ENCODE results near the gene NUP43.

The NUP43 gene, protein sequence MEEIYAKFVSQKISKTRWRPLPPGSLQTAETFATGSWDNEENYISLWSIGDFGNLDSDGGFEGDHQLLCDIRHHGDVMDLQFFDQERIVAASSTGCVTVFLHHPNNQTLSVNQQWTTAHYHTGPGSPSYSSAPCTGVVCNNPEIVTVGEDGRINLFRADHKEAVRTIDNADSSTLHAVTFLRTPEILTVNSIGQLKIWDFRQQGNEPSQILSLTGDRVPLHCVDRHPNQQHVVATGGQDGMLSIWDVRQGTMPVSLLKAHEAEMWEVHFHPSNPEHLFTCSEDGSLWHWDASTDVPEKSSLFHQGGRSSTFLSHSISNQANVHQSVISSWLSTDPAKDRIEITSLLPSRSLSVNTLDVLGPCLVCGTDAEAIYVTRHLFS

DNA sequence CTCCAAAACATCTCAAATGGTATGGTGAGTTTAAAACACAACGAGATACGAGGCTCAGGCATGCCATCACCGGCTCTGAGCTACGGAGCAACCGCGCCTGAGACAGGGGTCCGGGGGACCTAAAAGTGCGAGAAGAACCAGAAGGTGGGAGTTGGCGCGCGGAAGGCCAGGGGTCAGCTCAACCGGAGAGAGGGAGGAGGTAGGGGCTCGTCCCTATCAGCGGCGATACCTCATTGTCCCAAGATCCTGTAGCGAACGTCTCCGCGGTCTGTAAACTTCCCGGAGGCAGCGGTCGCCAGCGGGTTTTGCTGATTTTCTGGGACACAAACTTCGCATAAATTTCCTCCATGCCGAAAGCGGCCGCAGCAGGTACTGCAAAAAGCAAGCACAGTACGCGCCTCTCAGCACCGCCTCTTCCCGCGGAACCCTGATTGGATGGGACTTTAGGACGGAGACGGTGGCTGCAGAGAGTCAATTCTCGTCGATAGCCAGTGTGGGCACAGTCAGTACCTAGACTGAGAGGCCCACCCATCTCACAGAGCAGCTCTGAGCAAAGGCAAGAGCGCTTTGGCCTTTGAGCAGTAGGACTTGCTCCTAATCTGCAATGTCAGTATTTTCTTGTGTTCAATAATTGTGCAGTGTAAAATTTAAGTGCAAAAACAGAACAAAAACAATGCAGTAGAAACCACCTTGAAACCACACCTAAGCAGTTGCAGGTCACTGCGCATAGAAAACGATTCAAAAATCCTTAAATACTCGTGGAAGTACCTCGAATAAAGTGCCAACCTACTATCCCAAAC lies at the start of gene NUP43:
Gene NUP43, minus strand, starts transcription at position 383 of the 800 bp plus-strand sequence. Its CDS starts 34 bp downstream, at position 349.
- H3K4me1 Mint-ChIP-seq (ENCODE audit: low read depth) = peaks cover 31% of the 10 kb centered on the region
- peak within 1 kb of the TSS; percentile 98 for H3K4me3 Mint-ChIP-seq
- H3K36me3 Mint-ChIP-seq = peaks cover 3% of the 10 kb centered on the region
- H3K9me3 Mint-ChIP-seq (ENCODE audit: low read depth) = no peaks in the 10 kb centered on the region
- H3K27me3 Mint-ChIP-seq = no peaks in the 10 kb centered on the region
- peak within 1 kb of the TSS; percentile 87 for H3K27ac Mint-ChIP-seq

DNA sequence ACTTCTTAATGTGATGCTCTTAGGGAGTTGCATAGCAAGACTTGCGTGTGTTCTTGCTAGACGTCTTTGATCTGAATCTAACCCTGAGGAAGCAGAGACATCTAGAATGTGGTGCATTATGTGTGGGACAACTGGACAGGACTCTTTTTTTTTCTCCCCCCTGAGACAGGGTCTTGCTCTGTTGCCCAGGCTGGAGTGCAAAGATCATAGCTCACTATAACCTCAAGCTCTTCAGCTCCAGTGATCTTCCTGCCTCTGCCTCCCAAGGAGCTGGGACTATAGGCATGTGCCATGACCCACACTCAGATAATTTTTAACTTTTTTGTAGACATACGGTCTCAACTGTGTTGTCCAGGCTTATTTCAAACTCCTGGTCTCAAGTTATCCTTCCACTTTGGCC lies 37.2 kb upstream of the NUP43 start:
- H3K4me1 Mint-ChIP-seq (ENCODE audit: low read depth) = peaks cover 2% of the 10 kb centered on the region
- no peaks in the 10 kb centered on the region for H3K9me3 Mint-ChIP-seq (ENCODE audit: low read depth)
- H3K4me3 Mint-ChIP-seq = no peak overlapping the region
- no peaks in the 10 kb centered on the region for H3K27me3 Mint-ChIP-seq
- no peak overlapping the region for H3K27ac Mint-ChIP-seq
- H3K36me3 Mint-ChIP-seq = peaks cover 2% of the 10 kb centered on the region

DNA sequence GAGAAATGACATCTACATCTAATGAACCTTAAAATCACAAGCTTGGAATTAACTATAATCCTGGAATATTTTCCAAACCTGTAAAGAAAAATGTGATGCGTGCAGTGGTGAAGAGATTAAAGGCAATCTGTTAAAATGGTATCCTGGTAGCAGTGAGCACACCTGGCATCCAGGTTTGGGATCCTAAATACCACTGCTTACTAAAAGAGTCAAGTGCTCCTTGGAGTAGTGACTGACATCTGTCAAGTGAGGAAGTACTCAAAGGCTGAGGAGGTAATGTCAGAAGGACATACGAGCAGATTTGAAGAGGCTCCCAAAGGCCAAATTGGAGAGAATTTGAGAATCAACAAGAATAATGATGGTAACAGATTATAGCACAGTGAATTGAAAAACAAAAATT lies 36.0 kb upstream of the NUP43 start:
- Mint-ChIP-seq H3K27me3 (no peaks in the 10 kb centered on the region), H3K4me3 (no peak overlapping the region), H3K9me3 (ENCODE audit: low read depth) (no peaks in the 10 kb centered on the region), H3K27ac (no peak overlapping the region), H3K36me3 (no peaks in the 10 kb centered on the region), H3K4me1 (ENCODE audit: low read depth) (peaks cover 2% of the 10 kb centered on the region)

DNA sequence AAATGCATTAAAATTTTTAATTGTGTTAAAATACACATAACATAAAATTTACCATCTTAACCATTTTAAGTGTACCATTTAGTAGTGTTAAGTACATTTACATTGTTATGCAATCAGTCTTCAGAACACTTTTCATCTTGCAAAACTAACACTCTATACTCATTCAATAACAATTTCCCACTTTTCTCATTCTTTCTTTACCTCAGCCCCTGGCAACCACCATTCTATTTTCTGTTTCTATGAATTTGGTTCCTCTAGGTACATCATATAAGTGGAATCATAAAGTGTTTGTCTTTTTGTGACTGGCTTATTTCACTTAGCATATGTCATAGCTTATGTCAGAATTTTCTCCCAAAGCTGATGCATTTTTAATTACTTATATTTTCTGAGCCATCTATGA lies 35.4 kb upstream of the NUP43 start:
- Mint-ChIP-seq H3K9me3 (ENCODE audit: low read depth) (no peaks in the 10 kb centered on the region), H3K4me3 (no peak overlapping the region), H3K4me1 (ENCODE audit: low read depth) (peaks cover 2% of the 10 kb centered on the region), H3K27me3 (no peaks in the 10 kb centered on the region), H3K36me3 (no peaks in the 10 kb centered on the region), H3K27ac (no peak overlapping the region)

DNA sequence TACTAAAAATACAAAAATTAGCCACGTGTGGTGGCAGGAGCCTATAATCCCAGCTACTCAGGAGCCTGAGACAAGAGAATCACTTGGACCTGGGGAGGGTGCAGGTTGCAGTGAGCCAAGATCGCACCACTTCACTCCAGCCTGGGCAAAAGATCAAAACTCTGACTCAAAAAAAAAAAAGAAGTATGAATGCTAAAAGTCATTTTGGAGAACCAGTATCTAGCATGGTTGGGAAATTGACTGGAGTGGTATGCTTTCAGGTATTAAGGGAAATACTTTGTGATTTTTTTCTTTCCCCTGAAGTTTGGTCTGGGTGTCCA lies 33.3 kb upstream of the NUP43 start:
- Mint-ChIP-seq H3K9me3 (ENCODE audit: low read depth) (no peaks in the 10 kb centered on the region), H3K27me3 (no peaks in the 10 kb centered on the region), H3K4me1 (ENCODE audit: low read depth) (peaks cover 2% of the 10 kb centered on the region), H3K4me3 (no peak overlapping the region), H3K36me3 (peaks cover 2% of the 10 kb centered on the region), H3K27ac (no peak overlapping the region)

DNA sequence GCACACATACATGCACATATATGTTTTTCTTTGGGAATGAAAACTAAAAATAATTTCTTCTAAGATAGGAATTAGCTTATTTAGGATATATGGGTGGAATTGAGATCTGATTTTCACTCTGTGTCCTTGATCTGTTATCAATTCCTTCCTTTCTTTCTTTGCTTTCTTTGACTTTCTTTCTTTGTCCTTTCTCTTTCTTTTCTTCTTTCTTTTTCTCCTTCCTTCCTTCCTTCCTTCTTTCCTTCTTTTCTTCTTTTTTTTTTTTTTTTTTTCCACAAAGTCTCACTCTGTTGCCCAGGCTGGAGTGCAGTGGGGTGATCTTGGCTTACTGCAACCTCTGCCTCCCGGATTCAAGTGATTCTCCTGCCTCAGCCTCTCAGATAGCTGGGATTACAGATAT lies 31.3 kb upstream of the NUP43 start:
- no peaks in the 10 kb centered on the region for H3K27me3 Mint-ChIP-seq
- peaks cover 2% of the 10 kb centered on the region for H3K4me1 Mint-ChIP-seq (ENCODE audit: low read depth)
- H3K27ac Mint-ChIP-seq = no peak overlapping the region
- peaks cover 2% of the 10 kb centered on the region for H3K36me3 Mint-ChIP-seq
- H3K4me3 Mint-ChIP-seq = no peak overlapping the region
- H3K9me3 Mint-ChIP-seq (ENCODE audit: low read depth) = no peaks in the 10 kb centered on the region

GRCh38 chr6:149771925-149772324 lies 25.6 kb upstream of the NUP43 start:
- H3K9me3 Mint-ChIP-seq (ENCODE audit: low read depth) = no peaks in the 10 kb centered on the region
- H3K27ac Mint-ChIP-seq = no peak overlapping the region

DNA sequence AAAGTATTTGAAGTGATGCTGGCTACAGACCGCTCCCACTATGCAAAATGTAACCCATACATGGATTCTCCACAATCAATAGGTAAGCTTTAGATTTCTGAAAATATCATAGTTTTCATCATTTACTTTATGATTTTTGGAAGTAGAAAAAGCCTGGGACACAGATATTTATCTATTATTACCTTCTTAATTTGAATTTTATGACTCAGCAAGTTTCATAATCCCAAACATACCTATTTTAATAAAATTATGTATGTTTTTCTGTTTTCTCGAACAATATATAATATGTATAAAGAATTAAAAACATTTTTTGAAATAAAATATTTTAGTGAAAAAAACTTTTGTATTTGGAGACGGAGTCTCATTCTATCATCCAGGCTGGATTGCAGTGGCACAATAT lies 24.9 kb upstream of the NUP43 start:
- Mint-ChIP-seq H3K9me3 (ENCODE audit: low read depth) (no peaks in the 10 kb centered on the region), H3K27me3 (no peaks in the 10 kb centered on the region), H3K27ac (no peak overlapping the region), H3K4me1 (ENCODE audit: low read depth) (peaks cover 6% of the 10 kb centered on the region), H3K36me3 (peaks cover 8% of the 10 kb centered on the region), H3K4me3 (no peak overlapping the region)

More at GRCh38 chr6:149771925-149772324, 25.6 kb upstream of the NUP43 start:
- H3K27me3 Mint-ChIP-seq = no peaks in the 10 kb centered on the region
- H3K4me3 Mint-ChIP-seq = no peak overlapping the region
- peaks cover 6% of the 10 kb centered on the region for H3K4me1 Mint-ChIP-seq (ENCODE audit: low read depth)
- peaks cover 5% of the 10 kb centered on the region for H3K36me3 Mint-ChIP-seq

DNA sequence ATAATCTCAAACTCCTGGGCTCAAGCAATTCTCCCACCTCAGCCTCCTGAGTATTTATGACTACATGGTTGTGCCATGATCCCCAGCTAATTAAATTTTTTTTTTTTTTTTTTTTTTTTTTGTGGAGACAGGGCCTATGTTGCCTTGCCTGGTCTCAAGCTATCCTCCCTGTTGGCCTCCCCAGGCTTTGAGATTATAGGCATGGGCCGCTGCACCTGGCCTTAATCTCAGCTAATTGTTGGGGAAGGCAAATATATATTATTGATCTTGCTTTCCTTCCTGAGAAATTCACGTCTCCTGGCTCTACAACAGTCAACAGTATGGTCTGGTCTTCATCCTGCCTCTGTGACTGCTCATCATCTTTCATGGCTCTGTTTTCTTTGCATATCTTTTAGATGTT lies 23.3 kb upstream of the NUP43 start:
- Mint-ChIP-seq H3K4me1 (ENCODE audit: low read depth) (peaks cover 6% of the 10 kb centered on the region), H3K27ac (no peak overlapping the region), H3K4me3 (no peak overlapping the region), H3K9me3 (ENCODE audit: low read depth) (no peaks in the 10 kb centered on the region), H3K36me3 (peaks cover 9% of the 10 kb centered on the region), H3K27me3 (no peaks in the 10 kb centered on the region)

- H3K9me3 Mint-ChIP-seq (ENCODE audit: low read depth) = no peaks in the 10 kb centered on the region
- no peaks in the 10 kb centered on the region for H3K27me3 Mint-ChIP-seq
- no peak overlapping the region for H3K4me3 Mint-ChIP-seq
- no peak overlapping the region for H3K27ac Mint-ChIP-seq
- H3K36me3 Mint-ChIP-seq = peaks cover 9% of the 10 kb centered on the region
- peaks cover 14% of the 10 kb centered on the region for H3K4me1 Mint-ChIP-seq (ENCODE audit: low read depth)
Measured at GRCh38 chr6:149766156-149766769, 19.9 kb upstream of the NUP43 start.

- Mint-ChIP-seq H3K27me3 (no peaks in the 10 kb centered on the region), H3K4me1 (ENCODE audit: low read depth) (peaks cover 21% of the 10 kb centered on the region), H3K27ac (no peak overlapping the region), H3K9me3 (ENCODE audit: low read depth) (no peaks in the 10 kb centered on the region), H3K4me3 (no peak overlapping the region), H3K36me3 (peaks cover 6% of the 10 kb centered on the region)
Measured at GRCh38 chr6:149763866-149764265, 17.5 kb upstream of the NUP43 start.

DNA sequence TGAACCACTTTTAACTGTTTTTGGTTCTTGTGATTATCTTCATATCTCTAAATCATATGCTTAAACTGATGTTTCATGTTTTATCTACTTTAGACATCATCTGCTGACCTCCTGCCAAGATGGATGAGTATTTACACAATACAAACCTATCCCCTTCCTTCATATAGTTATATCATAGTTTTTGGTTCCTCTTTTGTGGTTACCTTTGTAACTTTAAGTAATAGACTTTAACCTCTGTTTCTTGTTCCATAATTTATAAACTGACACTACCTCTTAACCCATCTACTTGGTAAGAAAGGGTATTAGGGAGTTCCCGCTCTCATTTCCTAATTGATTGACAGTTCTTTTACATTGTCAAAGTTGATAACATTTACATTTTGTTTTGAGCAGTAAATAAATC lies 15.1 kb upstream of the NUP43 start:
- Mint-ChIP-seq H3K36me3 (peaks cover 4% of the 10 kb centered on the region), H3K27me3 (no peaks in the 10 kb centered on the region), H3K4me3 (no peak overlapping the region), H3K4me1 (ENCODE audit: low read depth) (peaks cover 21% of the 10 kb centered on the region), H3K9me3 (ENCODE audit: low read depth) (no peaks in the 10 kb centered on the region), H3K27ac (no peak overlapping the region)

GRCh38 chr6:149756261-149756636 lies 9.9 kb upstream of the NUP43 start:
- Mint-ChIP-seq H3K4me3 (no peak overlapping the region), H3K9me3 (ENCODE audit: low read depth) (no peaks in the 10 kb centered on the region), H3K4me1 (ENCODE audit: low read depth) (peaks cover 33% of the 10 kb centered on the region), H3K27me3 (no peaks in the 10 kb centered on the region), H3K36me3 (no peaks in the 10 kb centered on the region), H3K27ac (no peak overlapping the region)

- Mint-ChIP-seq H3K27me3 (no peaks in the 10 kb centered on the region), H3K4me1 (ENCODE audit: low read depth) (peaks cover 32% of the 10 kb centered on the region), H3K9me3 (ENCODE audit: low read depth) (no peaks in the 10 kb centered on the region), H3K27ac (peak overlapping the region; percentile 1), H3K36me3 (no peaks in the 10 kb centered on the region), H3K4me3 (no peak overlapping the region)
Measured at GRCh38 chr6:149755300-149756260, 9.3 kb upstream of the NUP43 start.

Data from activated naive CD8-positive, alpha-beta T cell (primary cell).